Effector memory CD8-positive, alpha-beta T cell (primary cell): ENCODE data around the gene APOL6.
"Not testable (repeated sequence)": the region's sequence is repeated elsewhere in the genome, so short reads cannot be mapped to it uniquely, and the experiment has no call there.

Experiments used
- ATAC-seq: fragments of 150-1000 bp; cut with Tn5 transposase; replicated peaks from 2 replicates; pipeline ENCODE4 v1.10.0; 2021; ENCODE audit warnings: mild to moderate bottlenecking, moderate library complexity
- DNase-seq, 3 experiments: peaks; one replicate each; pipeline ENCODE4 v3.0.0; 2021
- H3K27ac Mint-ChIP-seq, 2 donors: one replicate each; pipeline ENCODE4 v1.8.0; 2022; ENCODE audit warnings: mild to moderate bottlenecking in 2 of 2, mixed read lengths in 2 of 2, moderate library complexity in 2 of 2
- H3K27me3 Mint-ChIP-seq, 2 donors: one replicate each; pipeline ENCODE4 v1.8.0; 2022; ENCODE audit warnings: mixed read lengths in 2 of 2
- H3K36me3 Mint-ChIP-seq: one replicate; pipeline ENCODE4 v1.8.0; 2022; ENCODE audit warnings: mild to moderate bottlenecking, moderate library complexity, mixed read lengths; ENCODE audit not compliant: insufficient read depth
- H3K4me1 Mint-ChIP-seq, 2 donors: one replicate each; pipeline ENCODE4 v1.8.0; 2022; ENCODE audit warnings: low read depth in 2 of 2, mixed read lengths in 2 of 2
- H3K4me3 Mint-ChIP-seq, 2 donors: one replicate each; pipeline ENCODE4 v1.8.0; 2022; ENCODE audit warnings: mild to moderate bottlenecking in 2 of 2, mixed read lengths in 2 of 2, moderate library complexity in 2 of 2
- H3K9me3 Mint-ChIP-seq, 2 donors: one replicate each; pipeline ENCODE4 v1.8.0; 2022; ENCODE audit warnings: mixed read lengths in 2 of 2

Gene APOL6

GRCh38 chr22:35656284-35656752, 8.1 kb downstream of the APOL6 start:
- H3K4me3 Mint-ChIP-seq, result no peak overlapping the region
- DNase-seq, result no peak
- H3K4me1 Mint-ChIP-seq, result peaks cover 50 to 55% of the 10 kb centered on the region in 2 donors
- H3K36me3 Mint-ChIP-seq, result peaks cover 55% of the 10 kb centered on the region
- H3K27ac Mint-ChIP-seq, result peak overlapping the region; percentile 41 to 82
- H3K9me3 Mint-ChIP-seq, result no peaks in the 10 kb centered on the region
- ATAC-seq, result no peak
- no peaks in the 10 kb centered on the region for H3K27me3 Mint-ChIP-seq

DNA sequence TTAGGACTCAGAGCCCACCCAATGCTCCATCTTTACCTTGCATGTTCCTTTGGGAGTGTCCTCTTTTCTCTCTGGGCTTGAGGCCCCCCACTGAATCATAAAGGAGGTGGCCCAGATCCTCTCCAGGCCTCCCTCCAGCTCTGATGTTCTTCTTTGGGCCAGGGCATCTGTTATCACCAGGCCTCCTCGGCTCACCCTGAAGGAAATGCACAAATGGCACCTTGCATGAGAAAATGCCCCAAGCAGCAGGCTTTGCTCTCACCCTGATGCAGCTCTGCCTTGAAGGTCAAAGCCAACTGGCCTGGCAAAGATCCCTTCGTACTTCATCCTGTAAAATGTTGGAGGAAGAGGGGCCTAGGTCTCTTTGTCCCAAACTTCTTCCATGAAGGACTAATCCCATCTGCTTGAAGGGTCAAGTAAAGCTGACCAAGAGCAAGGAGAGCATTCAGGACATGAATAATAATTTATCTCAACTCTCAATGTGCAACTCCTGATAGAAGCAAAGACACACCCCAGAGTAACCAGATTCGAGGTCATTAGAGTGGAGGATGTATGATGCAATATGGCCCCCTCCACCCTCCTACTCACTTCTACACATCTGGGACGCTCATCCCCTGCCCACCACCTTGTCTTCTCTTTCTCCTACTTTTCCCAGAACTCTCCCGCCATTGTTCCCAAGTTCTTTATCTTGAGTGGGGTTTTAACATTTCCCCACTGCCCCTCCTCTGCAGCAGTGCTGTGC, 9.5 kb downstream of the APOL6 start:
- Mint-ChIP-seq H3K4me1 (peaks cover 58 to 68% of the 10 kb centered on the region in 2 donors), H3K27me3 (no peaks in the 10 kb centered on the region), H3K9me3 (no peaks in the 10 kb centered on the region), H3K36me3 (peaks cover 66% of the 10 kb centered on the region), H3K27ac (peak overlapping the region; percentile 99 to 100), H3K4me3 (peak overlapping the region in 1 of 2 donors; percentile 70)
- ATAC-seq (no peak), DNase-seq (no peak)

DNA sequence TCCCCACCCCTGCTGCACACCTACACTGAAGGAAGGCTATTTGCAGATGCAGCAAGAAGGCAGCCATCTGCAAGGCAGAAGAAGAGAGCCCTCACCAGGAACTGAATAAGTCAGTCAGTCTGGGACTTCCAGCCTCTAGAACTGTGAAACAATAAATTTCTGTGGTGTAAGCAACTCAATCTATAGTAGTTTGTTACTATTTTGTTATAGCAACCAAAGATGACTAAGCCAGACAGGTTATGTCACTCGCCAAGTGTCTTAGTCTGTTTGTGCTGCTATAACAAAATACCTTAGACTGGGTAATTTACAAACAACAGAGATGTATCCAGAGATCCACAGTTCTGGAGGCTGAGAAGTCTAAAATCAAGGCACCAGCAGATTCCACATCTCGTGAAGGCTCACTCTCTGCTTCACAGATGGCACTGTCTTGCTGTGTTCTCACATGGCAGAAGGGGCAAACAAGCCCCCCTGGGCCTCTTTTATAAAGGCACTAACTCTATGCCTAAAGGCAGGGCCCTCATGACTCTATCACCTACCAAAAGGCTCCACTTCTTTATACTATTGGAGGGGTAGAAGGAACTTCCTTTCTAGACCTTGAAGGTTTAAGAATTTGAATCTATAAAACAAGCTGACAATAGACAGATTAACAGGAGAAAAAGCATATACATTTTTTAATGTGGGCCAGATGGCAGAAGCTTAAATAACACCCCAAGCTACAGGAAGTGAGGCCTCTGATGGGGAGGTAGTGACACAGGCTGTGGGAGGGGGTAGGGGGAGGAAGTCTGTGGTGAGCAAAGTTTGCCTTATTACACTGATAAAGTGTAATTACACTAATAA, 12.3 kb downstream of the APOL6 start:
- ATAC-seq (peak; percentile 87), DNase-seq (peak; percentile 63 to 70 (median 63))
- Mint-ChIP-seq H3K4me1 (peaks cover 48 to 59% of the 10 kb centered on the region in 2 donors), H3K9me3 (no peaks in the 10 kb centered on the region), H3K27ac (peak overlapping the region; percentile 99 to 100), H3K4me3 (peak overlapping the region; percentile 66 to 70), H3K36me3 (peaks cover 68% of the 10 kb centered on the region), H3K27me3 (no peaks in the 10 kb centered on the region)

DNA sequence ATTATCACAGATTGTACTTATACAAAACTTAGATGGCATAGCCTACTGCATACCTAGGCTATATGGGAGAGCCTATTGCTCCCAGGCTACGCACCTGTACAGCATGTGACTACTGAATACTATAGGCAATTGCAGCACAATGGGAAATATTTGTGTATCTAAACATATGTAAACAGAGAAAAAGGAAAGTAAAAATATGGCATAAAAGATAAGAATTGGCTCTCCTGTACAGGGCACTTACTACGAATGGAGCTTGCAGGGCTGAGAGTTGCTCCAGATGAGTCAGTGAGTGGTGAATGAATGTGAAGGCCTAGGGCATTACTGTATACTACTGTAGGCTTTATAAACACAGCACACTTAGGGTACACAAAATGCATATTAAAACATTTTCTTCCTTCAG, 13.2 kb downstream of the APOL6 start:
- Mint-ChIP-seq H3K27ac (peak overlapping the region; percentile 99 to 100), H3K4me1 (peaks cover 44 to 57% of the 10 kb centered on the region in 2 donors), H3K9me3 (no peaks in the 10 kb centered on the region), H3K27me3 (no peaks in the 10 kb centered on the region), H3K4me3 (peak overlapping the region; percentile 66 to 70), H3K36me3 (peaks cover 62% of the 10 kb centered on the region)
- DNase-seq (no peak), ATAC-seq (peak; percentile 0)

DNA sequence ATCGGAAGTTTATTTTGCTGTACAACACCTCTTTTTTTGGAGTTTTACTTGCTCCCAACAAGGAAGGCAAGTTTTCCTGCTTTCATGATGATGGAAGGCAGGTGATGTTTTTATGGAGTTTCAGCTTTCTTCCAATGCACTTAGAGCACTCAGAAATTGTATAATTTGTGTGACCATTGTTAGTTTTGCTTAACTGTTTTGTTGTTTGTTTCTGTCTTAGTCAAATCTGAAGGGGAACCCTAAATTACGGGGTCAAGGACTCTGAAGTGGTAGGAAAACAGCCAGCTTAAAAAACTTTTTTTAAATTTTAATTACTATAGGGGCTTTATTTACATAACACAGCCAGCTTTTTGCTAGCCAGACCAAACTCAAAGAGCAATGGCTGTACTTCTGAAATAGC, 14.7 kb downstream of the APOL6 start:
- Mint-ChIP-seq H3K4me3 (peak overlapping the region; percentile 46 to 70), H3K27me3 (no peaks in the 10 kb centered on the region), H3K27ac (peak overlapping the region; percentile 99 to 100), H3K4me1 (peaks cover 39 to 50% of the 10 kb centered on the region in 2 donors), H3K36me3 (peaks cover 57% of the 10 kb centered on the region), H3K9me3 (no peaks in the 10 kb centered on the region)
- DNase-seq, result no peak
- no peak for ATAC-seq

DNA sequence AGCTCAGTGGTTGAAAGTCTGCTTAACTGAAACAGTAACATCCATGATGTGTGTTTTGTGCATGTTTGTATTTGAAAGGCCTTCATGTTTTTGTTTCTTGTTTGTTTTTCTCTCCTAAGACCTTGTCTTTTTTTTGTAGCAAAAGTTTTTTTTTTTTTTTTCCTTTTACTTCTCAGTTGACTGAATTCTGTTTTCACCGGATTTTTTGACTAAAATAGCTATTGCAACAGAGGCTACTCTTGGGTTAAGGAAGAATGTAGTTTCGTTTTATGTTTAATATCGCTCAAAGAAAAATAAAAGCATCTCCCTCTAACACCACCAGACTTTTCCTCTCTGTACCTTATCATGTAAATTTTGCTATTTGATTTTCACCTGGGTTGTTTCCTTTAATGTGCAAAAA, 15.1 kb downstream of the APOL6 start:
- H3K36me3 Mint-ChIP-seq, result peaks cover 57% of the 10 kb centered on the region
- H3K27ac Mint-ChIP-seq, result peak overlapping the region; percentile 99 to 100
- H3K27me3 Mint-ChIP-seq, result no peaks in the 10 kb centered on the region
- no peak for ATAC-seq
- DNase-seq, result no peak
- H3K4me3 Mint-ChIP-seq, result peak overlapping the region; percentile 46 to 70
- H3K4me1 Mint-ChIP-seq, result peaks cover 35 to 46% of the 10 kb centered on the region in 2 donors
- H3K9me3 Mint-ChIP-seq, result no peaks in the 10 kb centered on the region

GRCh38 chr22:35664955-35665587, 16.8 kb downstream of the APOL6 start:
- Mint-ChIP-seq H3K27ac (no peak overlapping the region), H3K27me3 (no peaks in the 10 kb centered on the region), H3K36me3 (peaks cover 43% of the 10 kb centered on the region), H3K4me1 (peaks cover 23 to 42% of the 10 kb centered on the region in 2 donors), H3K4me3 (no peak overlapping the region), H3K9me3 (no peaks in the 10 kb centered on the region)
- ATAC-seq (no peak), DNase-seq (no peak)

- not testable (repeated sequence) for ATAC-seq
Measured at GRCh38 chr22:35666699-35667098, 18.5 kb downstream of the APOL6 start.

DNA sequence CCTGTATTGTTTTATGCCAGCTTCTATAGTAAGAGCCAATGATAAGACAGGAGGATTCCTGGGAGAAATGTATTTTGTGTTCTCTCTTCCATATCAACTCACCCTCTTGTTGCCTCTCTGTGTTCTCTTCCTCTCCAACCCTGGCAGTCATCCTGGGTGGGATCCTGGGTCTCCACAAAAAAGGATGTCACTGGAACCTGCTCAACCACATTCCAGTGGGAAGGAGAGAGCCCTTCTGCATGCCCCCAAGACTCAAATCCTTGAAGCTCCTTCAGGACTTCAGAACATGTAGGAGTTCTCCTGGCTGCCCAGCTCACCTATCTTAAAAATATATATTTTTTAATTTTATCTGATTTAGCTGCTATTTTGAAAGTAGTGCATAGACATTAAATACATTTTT, 26.1 kb downstream of the APOL6 start:
- Mint-ChIP-seq H3K4me3 (no peak overlapping the region), H3K27me3 (no peaks in the 10 kb centered on the region), H3K27ac (no peak overlapping the region), H3K36me3 (peaks cover 9% of the 10 kb centered on the region), H3K9me3 (peaks cover 0 to 8% of the 10 kb centered on the region in 2 donors), H3K4me1 (peaks cover 0 to 4% of the 10 kb centered on the region in 2 donors)
- no peak for ATAC-seq
- no peak for DNase-seq

More at GRCh38 chr22:35666699-35667098, 18.5 kb downstream of the APOL6 start:
- H3K9me3 Mint-ChIP-seq, H3K4me3 Mint-ChIP-seq, H3K27ac Mint-ChIP-seq, DNase-seq, H3K27me3 Mint-ChIP-seq: not testable (repeated sequence)
- peaks cover 31% of the 10 kb centered on the region for H3K36me3 Mint-ChIP-seq
- peaks cover 8 to 26% of the 10 kb centered on the region in 2 donors for H3K4me1 Mint-ChIP-seq

- ATAC-seq, H3K36me3 Mint-ChIP-seq, H3K9me3 Mint-ChIP-seq, H3K4me3 Mint-ChIP-seq, H3K27me3 Mint-ChIP-seq, DNase-seq, H3K4me1 Mint-ChIP-seq, H3K27ac Mint-ChIP-seq: not testable (repeated sequence)
Measured at GRCh38 chr22:35676065-35676464, 27.8 kb downstream of the APOL6 start.

GRCh38 chr22:35677460-35678187, 29.4 kb downstream of the APOL6 start:
- Mint-ChIP-seq H3K9me3 (peaks cover 0 to 8% of the 10 kb centered on the region in 2 donors), H3K4me1 (peaks cover 0 to 4% of the 10 kb centered on the region in 2 donors), H3K27me3 (no peaks in the 10 kb centered on the region), H3K4me3 (no peak overlapping the region), H3K27ac (no peak overlapping the region), H3K36me3 (peaks cover 9% of the 10 kb centered on the region)
- DNase-seq (no peak), ATAC-seq (no peak)

GRCh38 chr22:35678836-35679235, 30.6 kb downstream of the APOL6 start:
- H3K27ac Mint-ChIP-seq, result no peak overlapping the region
- DNase-seq (no peak), ATAC-seq (no peak)
- peaks cover 0 to 8% of the 10 kb centered on the region in 2 donors for H3K9me3 Mint-ChIP-seq
- no peak overlapping the region for H3K4me3 Mint-ChIP-seq
- H3K27me3 Mint-ChIP-seq, result peaks cover 0 to 9% of the 10 kb centered on the region in 2 donors
- H3K36me3 Mint-ChIP-seq, result peaks cover 9% of the 10 kb centered on the region
- H3K4me1 Mint-ChIP-seq, result peaks cover 0 to 4% of the 10 kb centered on the region in 2 donors

DNA sequence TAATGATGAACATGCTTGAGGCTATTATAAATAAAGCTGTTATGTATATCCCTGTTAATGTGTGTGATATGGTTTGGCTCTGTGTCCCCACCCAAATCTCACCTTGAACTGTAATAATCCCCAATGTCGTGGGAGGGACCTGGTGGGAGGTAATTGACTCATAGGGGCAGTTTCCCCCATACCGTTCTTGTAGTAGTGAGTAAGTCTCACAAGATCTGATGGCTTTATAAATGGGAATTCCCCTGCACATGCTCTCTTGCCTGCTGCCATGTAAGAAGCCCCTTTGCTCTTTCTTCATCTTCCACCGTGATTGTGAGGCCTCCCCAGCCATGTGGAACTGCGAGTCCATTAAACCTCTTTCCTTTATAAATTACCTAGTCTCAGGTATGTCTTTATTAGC, 31.2 kb downstream of the APOL6 start:
- H3K27me3 Mint-ChIP-seq, result peaks cover 0 to 12% of the 10 kb centered on the region in 2 donors
- H3K4me1 Mint-ChIP-seq, H3K9me3 Mint-ChIP-seq, ATAC-seq, H3K36me3 Mint-ChIP-seq, H3K27ac Mint-ChIP-seq, DNase-seq, H3K4me3 Mint-ChIP-seq: not testable (repeated sequence)
